Suprapubic skin (tissue), 4 donors: ENCODE results near the gene P4HA2. TPM values are rescaled to one million over a fixed set of nuclear protein-coding genes. Genes with fewer than 3 reads are reported as not detected.

ENCODE experiments used
- DNase-seq, 2 donors: peaks; one replicate each; pipeline ENCODE4 v3.0.0-alpha.2; 2019; ENCODE audit warnings: low spot score in 2 of 2
- H3K27ac ChIP-seq: fragments of 200-600 bp; sonication (generic); one replicate; pipeline ENCODE4 v1.5.1; 2019
- H3K27me3 ChIP-seq: fragments of 200-600 bp; sonication (generic); one replicate; pipeline ENCODE4 v1.5.1; 2019
- H3K36me3 ChIP-seq: fragments of 200-600 bp; sonication (generic); one replicate; pipeline ENCODE4 v1.5.1; 2019
- H3K4me1 ChIP-seq: fragments of 200-600 bp; sonication (generic); one replicate; pipeline ENCODE4 v1.5.1; 2019
- H3K4me3 ChIP-seq: fragments of 200-600 bp; sonication (generic); one replicate; pipeline ENCODE4 v1.5.1; 2019; ENCODE audit warnings: mild to moderate bottlenecking
- H3K9me3 ChIP-seq: fragments of 200-600 bp; sonication (generic); one replicate; pipeline ENCODE4 v1.5.1; 2019
- EP300 ChIP-seq: sonication (generic); formaldehyde crosslinking; IDR thresholded peaks from one replicate; pipeline ENCODE4 v1.6.1; 2017; ENCODE audit warnings: antibody characterized with exemption
- POLR2A ChIP-seq, 2 donors: fragments of 450-650 bp; IDR thresholded peaks; one replicate each; pipeline ENCODE4 v1.6.1; 2017; ENCODE audit warnings: antibody characterized with exemption in 2 of 2, mild to moderate bottlenecking in 2 of 2, moderate library complexity in 2 of 2
- POLR2AphosphoS5 ChIP-seq, 3 donors: sonication (generic); formaldehyde crosslinking; IDR thresholded peaks; one replicate each; pipeline ENCODE4 v1.6.1; 2017; ENCODE audit warnings: antibody characterized with exemption in 3 of 3
- WGBS: methylation state at CpG from one replicate; pipeline ENCODE4 v1.1.5; 2018; 5-methylcytosine and 5-hydroxymethylcytosine counted together
- total RNA-seq, 4 donors: library from RNA; depleted of rRNA; stranded (reverse); fragments of >200 nt; gene quantifications; one replicate each; pipeline ENCODE4 v1.1.0, GENCODE V29; 2016
- TF ChIP-seq, protein P1 (sequence below), 2 donors: fragments of 200-600 bp in 1 of 2; fragments of 450-650 bp in 1 of 2; sonication (generic) in 1 of 2; IDR thresholded peaks; one replicate each; pipeline ENCODE4 v1.5.1; 2016 to 2019; ENCODE audit warnings: antibody characterized with exemption in 2 of 2, mild to moderate bottlenecking in 1 of 2, moderate library complexity in 1 of 2

P4HA2 gene
- total RNA-seq, 4 donors from 2014 or later, result 23.9 to 42.0 (median 30.9) TPM

DNA sequence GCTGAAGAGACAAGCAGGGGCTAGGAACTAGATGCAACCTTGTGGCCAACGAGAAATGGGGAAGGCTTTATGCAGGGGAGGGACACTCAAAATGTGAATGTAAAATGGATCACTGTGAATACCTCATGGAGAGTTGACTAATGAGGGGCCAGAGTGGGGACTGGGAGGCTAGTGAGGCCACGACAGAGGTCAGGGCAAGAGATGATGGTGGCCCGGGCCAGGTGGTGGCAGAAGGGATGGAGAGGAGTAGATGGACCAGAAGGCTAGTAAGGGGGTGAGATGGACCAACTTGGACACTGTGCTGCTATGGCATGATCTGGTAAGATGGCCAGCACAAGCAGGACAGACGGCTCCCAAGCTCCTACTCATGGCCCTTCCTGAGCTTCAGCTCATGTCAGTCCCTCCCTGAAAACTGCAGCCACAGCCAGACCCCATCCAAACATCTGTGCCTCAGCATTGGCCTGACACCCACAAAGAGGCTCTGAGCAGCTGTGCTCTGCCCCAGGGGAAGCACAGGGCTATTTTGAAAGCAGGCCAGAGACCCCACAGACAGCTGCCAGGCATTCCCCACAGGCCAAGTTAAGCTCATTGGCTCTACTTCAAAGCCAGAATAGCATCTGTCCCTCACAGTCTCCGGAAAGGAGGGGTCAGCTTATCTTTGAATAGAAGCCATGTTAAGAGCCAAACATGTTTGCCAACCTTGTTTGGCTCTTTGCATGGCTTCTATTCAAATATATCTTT is 22.1 kb downstream of the P4HA2 start:
- H3K36me3 ChIP-seq, result peaks cover 55% of the 10 kb centered on the region
- no peak overlapping the region for H3K27ac ChIP-seq
- DNase-seq, result peak in 1 of 2 donors; percentile 50
- no peaks in the 10 kb centered on the region for H3K4me1 ChIP-seq
- no peaks in the 10 kb centered on the region for H3K9me3 ChIP-seq
- no peak for TF ChIP-seq EP300
- TF ChIP-seq, protein P1, sequence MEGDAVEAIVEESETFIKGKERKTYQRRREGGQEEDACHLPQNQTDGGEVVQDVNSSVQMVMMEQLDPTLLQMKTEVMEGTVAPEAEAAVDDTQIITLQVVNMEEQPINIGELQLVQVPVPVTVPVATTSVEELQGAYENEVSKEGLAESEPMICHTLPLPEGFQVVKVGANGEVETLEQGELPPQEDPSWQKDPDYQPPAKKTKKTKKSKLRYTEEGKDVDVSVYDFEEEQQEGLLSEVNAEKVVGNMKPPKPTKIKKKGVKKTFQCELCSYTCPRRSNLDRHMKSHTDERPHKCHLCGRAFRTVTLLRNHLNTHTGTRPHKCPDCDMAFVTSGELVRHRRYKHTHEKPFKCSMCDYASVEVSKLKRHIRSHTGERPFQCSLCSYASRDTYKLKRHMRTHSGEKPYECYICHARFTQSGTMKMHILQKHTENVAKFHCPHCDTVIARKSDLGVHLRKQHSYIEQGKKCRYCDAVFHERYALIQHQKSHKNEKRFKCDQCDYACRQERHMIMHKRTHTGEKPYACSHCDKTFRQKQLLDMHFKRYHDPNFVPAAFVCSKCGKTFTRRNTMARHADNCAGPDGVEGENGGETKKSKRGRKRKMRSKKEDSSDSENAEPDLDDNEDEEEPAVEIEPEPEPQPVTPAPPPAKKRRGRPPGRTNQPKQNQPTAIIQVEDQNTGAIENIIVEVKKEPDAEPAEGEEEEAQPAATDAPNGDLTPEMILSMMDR (IDR thresholded peaks at IDR 0.05), result no peak
- TF ChIP-seq POLR2AphosphoS5 (IDR thresholded peaks at IDR 0.05), result no peak
- TF ChIP-seq POLR2A (IDR thresholded peaks at IDR 0.05), result no peak
- no peaks in the 10 kb centered on the region for H3K27me3 ChIP-seq
- 69% methylated on average over 5 of the region's 5 CpGs for WGBS
- H3K4me3 ChIP-seq, result no peak overlapping the region

DNA sequence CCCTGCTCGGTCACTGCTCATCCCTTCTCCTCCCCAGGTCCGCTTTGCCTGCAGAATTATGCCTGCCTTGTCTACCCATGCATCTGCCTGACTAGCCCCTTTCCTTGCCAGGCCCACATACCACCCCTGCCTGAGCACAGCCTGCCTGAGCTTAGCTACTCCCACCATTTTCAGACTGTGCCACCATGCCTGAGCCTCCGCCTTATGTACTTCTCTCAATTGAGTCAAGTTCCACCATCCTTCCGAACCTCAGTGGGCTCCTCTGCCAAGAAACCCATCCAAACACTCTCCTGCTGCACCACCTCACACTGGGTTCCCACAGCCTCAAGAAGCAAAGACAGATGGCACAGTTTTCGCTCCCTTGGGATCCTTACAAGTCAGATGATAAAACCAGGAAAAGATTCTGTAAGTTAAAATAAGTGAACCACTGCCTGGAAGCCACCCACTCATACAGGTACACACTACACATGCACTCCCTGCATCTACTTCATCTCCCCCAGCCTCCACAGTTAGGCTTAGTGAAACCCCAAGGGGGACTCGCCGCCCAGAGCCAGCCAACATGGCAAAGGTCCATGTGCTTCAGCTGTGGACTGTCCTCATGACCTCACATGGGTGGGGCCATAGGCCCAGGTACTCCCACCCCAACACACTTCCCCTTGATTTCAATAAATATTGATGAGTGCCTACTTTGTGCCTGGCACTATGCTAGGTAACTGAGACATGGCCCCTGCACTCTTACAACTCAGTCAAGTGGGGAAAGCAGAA is 23.1 kb downstream of the P4HA2 start:
- DNase-seq, result peak in 1 of 2 donors; percentile 47
- TF ChIP-seq POLR2AphosphoS5 (IDR thresholded peaks at IDR 0.05) (no peak), POLR2A (IDR thresholded peaks at IDR 0.05) (no peak), EP300 (no peak)
- TF ChIP-seq, protein P1 (IDR thresholded peaks at IDR 0.05), result no peak
- Histone ChIP-seq H3K4me1 (no peaks in the 10 kb centered on the region), H3K4me3 (no peak overlapping the region), H3K36me3 (peaks cover 54% of the 10 kb centered on the region), H3K9me3 (no peaks in the 10 kb centered on the region), H3K27ac (no peak overlapping the region), H3K27me3 (no peaks in the 10 kb centered on the region)
- WGBS, result 94% methylated on average over 7 of the region's 7 CpGs

DNA sequence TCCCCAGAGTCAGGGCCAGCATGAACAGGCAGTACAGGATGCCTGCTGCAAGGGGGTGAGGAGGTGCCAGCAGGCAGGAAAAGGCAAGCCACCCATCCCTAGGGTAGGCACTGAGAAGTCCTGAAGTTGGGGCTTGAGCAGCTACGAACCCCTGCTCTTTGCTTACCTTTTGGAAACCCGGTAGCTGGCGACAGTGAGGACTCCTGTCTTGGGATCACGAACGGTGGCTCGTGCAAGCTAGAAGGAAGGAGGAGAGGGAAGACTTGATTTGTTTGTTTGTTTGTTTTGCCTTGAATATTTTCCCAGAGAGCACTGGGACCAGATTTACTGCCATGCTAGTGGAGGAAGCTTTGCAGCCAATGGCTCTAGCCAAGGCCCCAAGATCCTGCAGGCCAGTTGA is 23.7 kb downstream of the P4HA2 start:
- WGBS, result 96% methylated on average over 6 of the region's 6 CpGs
- H3K9me3 ChIP-seq, result no peaks in the 10 kb centered on the region
- peak in 1 of 2 donors; percentile 50 for DNase-seq
- H3K4me3 ChIP-seq, result no peak overlapping the region
- no peak overlapping the region for H3K27ac ChIP-seq
- TF ChIP-seq POLR2A (IDR thresholded peaks at IDR 0.05) (no peak), POLR2AphosphoS5 (IDR thresholded peaks at IDR 0.05) (no peak), EP300 (no peak)
- TF ChIP-seq, protein P1 (IDR thresholded peaks at IDR 0.05), result no peak
- peaks cover 53% of the 10 kb centered on the region for H3K36me3 ChIP-seq
- H3K27me3 ChIP-seq, result no peaks in the 10 kb centered on the region
- H3K4me1 ChIP-seq, result no peaks in the 10 kb centered on the region

DNA sequence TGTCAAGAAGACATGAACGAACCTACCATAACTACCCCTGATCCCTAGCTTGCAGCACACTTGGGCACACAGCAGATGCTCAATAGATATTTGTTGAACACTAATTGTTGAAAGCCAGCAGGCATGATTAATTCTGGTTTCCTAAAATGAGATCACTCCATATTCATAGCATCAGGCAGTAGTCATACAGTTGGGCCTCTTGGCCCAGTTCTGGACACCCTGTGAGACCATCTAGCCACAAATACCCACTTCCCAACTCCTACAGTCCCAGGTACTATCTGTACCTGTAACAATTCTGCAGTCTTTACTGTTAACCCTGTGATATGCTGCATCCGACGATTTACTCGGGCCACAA is 24.2 kb downstream of the P4HA2 start:
- peaks cover 54% of the 10 kb centered on the region for H3K36me3 ChIP-seq
- 83% methylated on average over 4 of the region's 4 CpGs for WGBS
- DNase-seq, result no peak

More for the DNA sequence above, 24.2 kb downstream of the P4HA2 start:
- no peaks in the 10 kb centered on the region for H3K4me1 ChIP-seq
- H3K27ac ChIP-seq, result no peak overlapping the region
- H3K27me3 ChIP-seq, result no peaks in the 10 kb centered on the region
- no peak for TF ChIP-seq POLR2AphosphoS5 (IDR thresholded peaks at IDR 0.05)
- no peak for TF ChIP-seq POLR2A (IDR thresholded peaks at IDR 0.05)
- TF ChIP-seq EP300, result no peak
- TF ChIP-seq, protein P1 (IDR thresholded peaks at IDR 0.05), result no peak
- H3K4me3 ChIP-seq, result no peak overlapping the region
- no peaks in the 10 kb centered on the region for H3K9me3 ChIP-seq
